ENCODE results near the gene HNRNPC.
"Not testable (repeated sequence)": the region's sequence is repeated elsewhere in the genome, so short reads cannot be mapped to it uniquely, and the experiment has no call there.

HNRNPC gene

GRCh38 chr14:21268617-21269251, 508 bp downstream of the HNRNPC start:
- DNase-seq (ENCODE audit: low read depth in 2 of 2), result peak in 1 of 2 donors; percentile 30

GRCh38 chr14:21267886-21268616, 1.2 kb downstream of the HNRNPC start:
- DNase-seq (ENCODE audit: low read depth in 2 of 2), result no peak

- no peak for DNase-seq (ENCODE audit: low read depth in 2 of 2)
These were observed 1.8 kb downstream of the HNRNPC start for GRCh38 chr14:21267431-21267845.

- DNase-seq (ENCODE audit: low read depth in 2 of 2), result no peak
These were observed 5.0 kb downstream of the HNRNPC start for GRCh38 chr14:21264025-21264801.

- DNase-seq (ENCODE audit: low read depth in 2 of 2), result no peak
These were observed 5.8 kb downstream of the HNRNPC start for GRCh38 chr14:21263284-21264024.

- no peak for DNase-seq (ENCODE audit: low read depth in 2 of 2)
These were observed 6.8 kb downstream of the HNRNPC start for GRCh38 chr14:21262410-21262809.

GRCh38 chr14:21261824-21262223, 7.4 kb downstream of the HNRNPC start:
- DNase-seq (ENCODE audit: low read depth in 2 of 2), result no peak

GRCh38 chr14:21258889-21259787, 10.1 kb downstream of the HNRNPC start:
- no peak for DNase-seq (ENCODE audit: low read depth in 2 of 2)

- no peak for DNase-seq (ENCODE audit: low read depth in 2 of 2)
These were observed 11.0 kb downstream of the HNRNPC start for GRCh38 chr14:21258005-21258888.

GRCh38 chr14:21257394-21257909, 11.8 kb downstream of the HNRNPC start:
- no peak for DNase-seq (ENCODE audit: low read depth in 2 of 2)

- DNase-seq (ENCODE audit: low read depth in 2 of 2), result no peak
These were observed 12.5 kb downstream of the HNRNPC start for GRCh38 chr14:21256539-21257393.

- DNase-seq (ENCODE audit: low read depth in 2 of 2), result not testable (repeated sequence)
These were observed 13.2 kb downstream of the HNRNPC start for GRCh38 chr14:21256102-21256447.

GRCh38 chr14:21255385-21256101, 13.7 kb downstream of the HNRNPC start:
- no peak for DNase-seq (ENCODE audit: low read depth in 2 of 2)

GRCh38 chr14:21252149-21252548, 17.1 kb downstream of the HNRNPC start:
- no peak for DNase-seq (ENCODE audit: low read depth in 2 of 2)

GRCh38 chr14:21251215-21251614, 18.0 kb downstream of the HNRNPC start:
- DNase-seq (ENCODE audit: low read depth in 2 of 2), result no peak

- DNase-seq (ENCODE audit: low read depth in 2 of 2), result no peak
These were observed 20.4 kb downstream of the HNRNPC start for GRCh38 chr14:21248739-21249411.

GRCh38 chr14:21248338-21248737, 20.9 kb downstream of the HNRNPC start:
- no peak for DNase-seq (ENCODE audit: low read depth in 2 of 2)

GRCh38 chr14:21245813-21246212, 23.4 kb downstream of the HNRNPC start:
- no peak for DNase-seq (ENCODE audit: low read depth in 2 of 2)

All from stimulated activated CD4-positive, alpha-beta T cell treated with anti-CD3 and anti-CD28 coated beads, Interleukin-1b, Interleukin-23, amount 100 ng/mL, for 4 hours (primary cell).